ENCODE results near the gene SPATA20. TPM values are rescaled to one million over a fixed set of nuclear protein-coding genes. Genes with fewer than 3 reads are reported as not detected.

The SPATA20 gene
- total RNA-seq, 2 experiments from 2014 or later, result 10.2 to 10.3 TPM

DNA sequence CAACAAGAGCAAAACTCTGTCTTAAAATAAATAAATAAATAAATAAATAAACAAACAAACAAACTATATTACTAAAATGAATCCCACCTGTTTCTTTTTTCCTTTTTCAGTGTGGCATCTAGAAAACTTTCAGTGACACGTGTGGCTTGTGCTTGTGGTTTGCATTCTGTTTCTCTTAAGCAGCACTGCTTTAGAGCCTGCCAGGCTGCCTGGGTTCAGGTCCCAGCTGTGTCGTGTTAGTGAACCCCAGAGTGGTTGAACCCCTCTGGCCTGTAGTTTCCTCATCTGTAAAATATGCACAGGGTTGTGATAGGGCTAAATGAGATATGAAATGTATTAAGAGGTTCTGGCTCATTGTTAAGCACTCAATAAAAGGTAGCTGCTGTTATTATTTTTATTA, 26.5 kb upstream of the SPATA20 start:
- H3K27me3 Mint-ChIP-seq, result no peaks in the 10 kb centered on the region
- no peak overlapping the region for H3K27ac ChIP-seq (ENCODE audit: low read depth in 1 of 2, low read length in 2 of 2)
- intact Hi-C loops (cut with DNase I, micrococcal nuclease), result no loop called here
- H3K9me3 ChIP-seq (ENCODE audit: control insufficient read depth in 1 of 2, insufficient read depth in 1 of 2, low read length in 2 of 2), result no peaks in the 10 kb centered on the region
- no peaks in the 10 kb centered on the region for H3K9me3 Mint-ChIP-seq
- H3K36me3 ChIP-seq (ENCODE audit: insufficient read depth, low read length), result no peaks in the 10 kb centered on the region
- no peaks in the 10 kb centered on the region for H3K27me3 ChIP-seq (ENCODE audit: control insufficient read depth in 1 of 2, insufficient read depth in 2 of 2, low read length in 2 of 2)
- H3K36me3 Mint-ChIP-seq (ENCODE audit: low read depth), result no peaks in the 10 kb centered on the region
- DNase-seq, result no peak
- TF ChIP-seq, protein P1, sequence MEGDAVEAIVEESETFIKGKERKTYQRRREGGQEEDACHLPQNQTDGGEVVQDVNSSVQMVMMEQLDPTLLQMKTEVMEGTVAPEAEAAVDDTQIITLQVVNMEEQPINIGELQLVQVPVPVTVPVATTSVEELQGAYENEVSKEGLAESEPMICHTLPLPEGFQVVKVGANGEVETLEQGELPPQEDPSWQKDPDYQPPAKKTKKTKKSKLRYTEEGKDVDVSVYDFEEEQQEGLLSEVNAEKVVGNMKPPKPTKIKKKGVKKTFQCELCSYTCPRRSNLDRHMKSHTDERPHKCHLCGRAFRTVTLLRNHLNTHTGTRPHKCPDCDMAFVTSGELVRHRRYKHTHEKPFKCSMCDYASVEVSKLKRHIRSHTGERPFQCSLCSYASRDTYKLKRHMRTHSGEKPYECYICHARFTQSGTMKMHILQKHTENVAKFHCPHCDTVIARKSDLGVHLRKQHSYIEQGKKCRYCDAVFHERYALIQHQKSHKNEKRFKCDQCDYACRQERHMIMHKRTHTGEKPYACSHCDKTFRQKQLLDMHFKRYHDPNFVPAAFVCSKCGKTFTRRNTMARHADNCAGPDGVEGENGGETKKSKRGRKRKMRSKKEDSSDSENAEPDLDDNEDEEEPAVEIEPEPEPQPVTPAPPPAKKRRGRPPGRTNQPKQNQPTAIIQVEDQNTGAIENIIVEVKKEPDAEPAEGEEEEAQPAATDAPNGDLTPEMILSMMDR (IDR thresholded peaks at IDR 0.05), result no peak
- ChIA-PET CTCF (no interaction called here), POLR2A (no interaction called here)
- H3K4me1 ChIP-seq (ENCODE audit: insufficient read depth, low read length), result peaks cover 9% of the 10 kb centered on the region
- no peak overlapping the region for H3K4me3 ChIP-seq (ENCODE audit: low read length)
- no peak for ATAC-seq (ENCODE audit: poor library complexity)
- H3K4me3 Mint-ChIP-seq, result no peak overlapping the region
- H3K27ac Mint-ChIP-seq, result no peak overlapping the region
- peaks cover 8% of the 10 kb centered on the region for H3K4me1 Mint-ChIP-seq (ENCODE audit: low read depth)

GRCh38 chr17:50521514-50521913, 25.5 kb upstream of the SPATA20 start:
- Histone ChIP-seq H3K4me1 (ENCODE audit: insufficient read depth, low read length) (peaks cover 8% of the 10 kb centered on the region), H3K36me3 (ENCODE audit: insufficient read depth, low read length) (no peaks in the 10 kb centered on the region), H3K9me3 (ENCODE audit: control insufficient read depth in 1 of 2, insufficient read depth in 1 of 2, low read length in 2 of 2) (no peaks in the 10 kb centered on the region), H3K4me3 (ENCODE audit: low read length) (no peak overlapping the region), H3K27me3 (ENCODE audit: control insufficient read depth in 1 of 2, insufficient read depth in 2 of 2, low read length in 2 of 2) (no peaks in the 10 kb centered on the region), H3K27ac (ENCODE audit: low read depth in 1 of 2, low read length in 2 of 2) (no peak overlapping the region)
- peaks cover 8% of the 10 kb centered on the region for H3K4me1 Mint-ChIP-seq (ENCODE audit: low read depth)
- no peak for ATAC-seq (ENCODE audit: poor library complexity)
- H3K9me3 Mint-ChIP-seq, result no peaks in the 10 kb centered on the region
- DNase-seq, result no peak
- intact Hi-C loops (cut with DNase I, micrococcal nuclease), result no loop called here
- ChIA-PET POLR2A (no interaction called here), CTCF (no interaction called here)
- TF ChIP-seq, protein P1 (IDR thresholded peaks at IDR 0.05), result no peak
- H3K27me3 Mint-ChIP-seq, result no peaks in the 10 kb centered on the region
- no peak overlapping the region for H3K27ac Mint-ChIP-seq
- no peak overlapping the region for H3K4me3 Mint-ChIP-seq
- H3K36me3 Mint-ChIP-seq (ENCODE audit: low read depth), result no peaks in the 10 kb centered on the region

DNA sequence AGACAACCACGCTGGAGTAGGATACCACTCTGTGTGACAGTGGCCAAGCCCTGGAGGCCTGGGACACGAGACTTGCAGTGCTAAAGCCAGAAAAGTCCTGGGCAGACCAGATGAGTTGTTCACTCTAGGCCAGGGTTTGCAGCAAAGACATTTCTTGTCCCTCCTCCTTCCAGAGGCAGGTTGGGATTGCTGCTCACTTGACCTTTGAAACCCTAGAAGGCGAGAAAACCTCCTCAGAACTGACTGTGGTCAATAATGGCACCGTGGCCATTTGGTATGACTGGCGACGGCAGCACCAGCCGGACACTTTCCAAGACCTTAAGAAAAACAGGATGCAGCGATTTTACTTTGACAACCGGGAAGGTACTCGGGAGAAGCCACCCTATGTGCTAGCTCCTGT, 24.2 kb upstream of the SPATA20 start:
- DNase-seq (no peak), ATAC-seq (ENCODE audit: poor library complexity) (no peak)
- POLR2A ChIA-PET, result no interaction called here
- intact Hi-C loops (cut with DNase I, micrococcal nuclease), result no loop called here
- Histone ChIP-seq H3K27ac (ENCODE audit: low read depth in 1 of 2, low read length in 2 of 2) (no peak overlapping the region), H3K36me3 (ENCODE audit: insufficient read depth, low read length) (no peaks in the 10 kb centered on the region), H3K4me3 (ENCODE audit: low read length) (no peak overlapping the region), H3K9me3 (ENCODE audit: control insufficient read depth in 1 of 2, insufficient read depth in 1 of 2, low read length in 2 of 2) (no peaks in the 10 kb centered on the region), H3K27me3 (ENCODE audit: control insufficient read depth in 1 of 2, insufficient read depth in 2 of 2, low read length in 2 of 2) (no peaks in the 10 kb centered on the region), H3K4me1 (ENCODE audit: insufficient read depth, low read length) (peaks cover 6% of the 10 kb centered on the region)
- Mint-ChIP-seq H3K4me1 (ENCODE audit: low read depth) (no peaks in the 10 kb centered on the region), H3K9me3 (no peaks in the 10 kb centered on the region), H3K27ac (no peak overlapping the region), H3K4me3 (no peak overlapping the region), H3K27me3 (no peaks in the 10 kb centered on the region), H3K36me3 (ENCODE audit: low read depth) (no peaks in the 10 kb centered on the region)
- TF ChIP-seq, protein P1 (IDR thresholded peaks at IDR 0.05), result no peak
- CTCF ChIA-PET, result no interaction called here
